ENCODE data around the gene PAM.
"Not testable (repeated sequence)": the region's sequence is repeated elsewhere in the genome, so short reads cannot be mapped to it uniquely, and the experiment has no call there.

Gene PAM

DNA sequence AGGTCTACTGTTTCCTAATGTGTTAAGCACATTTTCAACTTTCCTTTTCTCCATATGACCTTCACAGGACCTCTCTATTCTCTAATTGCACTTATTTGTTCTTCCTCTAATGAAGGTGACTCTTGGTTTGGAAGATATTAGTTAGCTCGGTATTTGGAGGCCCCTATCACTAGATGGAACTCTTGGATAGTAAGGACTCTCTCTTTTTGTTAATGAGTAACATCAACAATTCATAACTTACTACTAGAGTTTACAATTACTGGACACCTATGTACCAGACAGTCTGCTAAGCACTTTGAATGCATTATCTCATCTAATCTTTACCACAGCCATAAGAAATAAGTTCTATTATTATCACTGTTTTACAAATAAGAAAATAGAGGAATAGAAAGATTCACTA is 23.4 kb upstream of the PAM start:
- no peaks in the 10 kb centered on the region for H3K4me1 ChIP-seq (ENCODE audit: control insufficient read depth, insufficient read depth, low read length)
- H3K27ac ChIP-seq (ENCODE audit: low read depth, low read length): no peak overlapping the region
- H3K9ac ChIP-seq (ENCODE audit: low read length): no peak overlapping the region
- H3K27me3 ChIP-seq (ENCODE audit: control insufficient read depth, insufficient read depth, low read length): no peaks in the 10 kb centered on the region
- H3K9me3 ChIP-seq (ENCODE audit: control insufficient read depth, insufficient read depth, low read depth, low read length): no peaks in the 10 kb centered on the region
- no peak overlapping the region for H3K4me3 ChIP-seq (ENCODE audit: low read depth, low read length)
- no peaks in the 10 kb centered on the region for H3K36me3 ChIP-seq (ENCODE audit: control insufficient read depth, insufficient read depth, low read length)

DNA sequence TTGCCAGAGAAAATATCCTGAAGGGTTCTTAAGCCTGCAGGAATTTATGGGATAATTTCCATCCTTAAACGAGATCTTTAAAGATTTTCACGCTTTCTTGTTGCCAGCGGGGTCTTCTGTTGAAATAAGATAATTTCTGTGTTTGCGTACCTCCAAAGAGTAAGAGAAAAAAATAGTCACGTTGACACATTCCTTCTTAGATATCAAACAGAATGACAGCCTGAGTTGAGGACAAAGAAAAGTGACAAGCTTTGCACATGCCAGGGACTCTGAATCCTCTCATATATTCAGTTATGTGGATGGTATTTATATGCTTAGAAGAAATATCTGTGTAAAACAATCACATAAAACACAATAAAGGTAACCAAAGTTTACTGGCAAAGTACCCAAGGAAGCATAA is 21.6 kb upstream of the PAM start:
- Histone ChIP-seq H3K9ac (ENCODE audit: low read length) (no peak overlapping the region), H3K9me3 (ENCODE audit: control insufficient read depth, insufficient read depth, low read depth, low read length) (no peaks in the 10 kb centered on the region), H3K4me3 (ENCODE audit: low read depth, low read length) (no peak overlapping the region), H3K27me3 (ENCODE audit: control insufficient read depth, insufficient read depth, low read length) (no peaks in the 10 kb centered on the region), H3K4me1 (ENCODE audit: control insufficient read depth, insufficient read depth, low read length) (no peaks in the 10 kb centered on the region), H3K27ac (ENCODE audit: low read depth, low read length) (no peak overlapping the region), H3K36me3 (ENCODE audit: control insufficient read depth, insufficient read depth, low read length) (no peaks in the 10 kb centered on the region)

DNA sequence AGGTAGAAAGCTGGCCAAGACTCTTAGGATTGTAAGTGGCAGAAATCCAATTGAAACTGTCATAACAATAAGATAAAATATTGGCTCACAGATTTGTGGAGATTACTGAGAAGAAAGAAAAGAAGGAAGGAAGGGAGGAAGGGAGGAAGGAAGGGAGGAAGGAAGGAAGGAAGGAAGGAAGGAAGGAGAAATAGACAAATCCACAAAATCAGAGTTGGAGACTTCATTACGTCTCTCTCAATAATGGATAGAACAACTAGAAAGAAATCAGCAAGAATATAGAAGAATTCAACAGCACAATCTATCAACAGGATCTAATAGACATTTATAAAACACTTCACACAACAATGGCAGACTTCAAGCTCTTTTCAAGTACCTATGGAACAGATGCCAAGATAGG is 17.9 kb upstream of the PAM start:
- H3K27me3 ChIP-seq (ENCODE audit: control insufficient read depth, insufficient read depth, low read length): no peaks in the 10 kb centered on the region
- no peak overlapping the region for H3K9ac ChIP-seq (ENCODE audit: low read length)
- H3K36me3 ChIP-seq (ENCODE audit: control insufficient read depth, insufficient read depth, low read length): no peaks in the 10 kb centered on the region
- no peak overlapping the region for H3K27ac ChIP-seq (ENCODE audit: low read depth, low read length)
- no peaks in the 10 kb centered on the region for H3K9me3 ChIP-seq (ENCODE audit: control insufficient read depth, insufficient read depth, low read depth, low read length)
- H3K4me3 ChIP-seq (ENCODE audit: low read depth, low read length): no peak overlapping the region
- H3K4me1 ChIP-seq (ENCODE audit: control insufficient read depth, insufficient read depth, low read length): peaks cover 5% of the 10 kb centered on the region

DNA sequence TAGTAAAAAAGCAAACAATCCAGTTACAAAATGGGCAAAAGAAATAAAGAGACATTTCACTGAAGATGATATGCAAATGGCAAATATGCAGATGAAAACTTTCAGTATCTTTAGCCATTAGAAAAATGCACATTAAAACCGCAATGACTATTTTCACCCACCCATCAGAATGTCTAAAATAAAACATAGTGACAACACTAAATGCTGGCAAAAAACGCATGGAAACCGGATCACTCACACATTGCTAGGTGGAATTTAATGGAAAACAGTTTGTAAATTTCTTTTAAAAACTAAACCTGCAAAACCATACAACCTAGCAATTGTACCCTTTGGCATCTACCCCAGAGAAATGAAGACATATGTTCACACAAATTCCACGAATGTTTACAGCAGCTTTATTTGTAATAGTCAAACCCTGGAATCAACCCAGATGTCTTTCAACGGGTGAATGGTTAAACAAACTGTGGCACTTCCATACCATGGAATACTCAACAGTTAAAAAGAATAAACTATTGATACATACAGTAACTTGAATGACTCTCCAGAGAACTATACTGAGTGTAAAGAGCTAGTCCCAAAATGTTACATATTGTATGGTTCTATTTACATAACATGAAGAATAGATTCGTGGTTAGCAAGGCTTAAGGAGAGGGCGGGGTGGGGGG is 17.2 kb upstream of the PAM start:
- Histone ChIP-seq H3K4me3 (ENCODE audit: low read depth, low read length) (no peak overlapping the region), H3K4me1 (ENCODE audit: control insufficient read depth, insufficient read depth, low read length) (peaks cover 10% of the 10 kb centered on the region), H3K9me3 (ENCODE audit: control insufficient read depth, insufficient read depth, low read depth, low read length) (no peaks in the 10 kb centered on the region), H3K36me3 (ENCODE audit: control insufficient read depth, insufficient read depth, low read length) (no peaks in the 10 kb centered on the region), H3K9ac (ENCODE audit: low read length) (no peak overlapping the region), H3K27ac (ENCODE audit: low read depth, low read length) (no peak overlapping the region), H3K27me3 (ENCODE audit: control insufficient read depth, insufficient read depth, low read length) (no peaks in the 10 kb centered on the region)

DNA sequence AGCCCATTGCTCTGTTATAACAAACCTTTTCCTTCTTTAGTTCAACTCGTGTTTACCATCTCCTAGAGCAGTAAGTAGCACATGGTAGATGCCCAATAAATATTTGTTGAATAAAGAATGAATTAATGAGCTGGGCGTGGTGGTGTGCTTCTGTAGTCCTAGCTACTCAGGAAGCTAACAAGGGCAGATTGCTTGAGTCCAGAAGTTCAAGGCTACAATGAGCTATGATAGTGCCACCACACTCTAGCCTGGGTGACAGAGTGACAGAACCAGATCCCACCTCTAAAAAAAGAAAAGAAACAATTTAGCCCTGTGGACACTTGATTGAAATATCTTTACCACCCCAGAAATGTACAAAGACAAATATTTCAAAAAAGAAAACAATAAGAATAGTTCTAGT is 14.6 kb upstream of the PAM start:
- Histone ChIP-seq H3K4me3 (ENCODE audit: low read depth, low read length) (no peak overlapping the region), H3K27me3 (ENCODE audit: control insufficient read depth, insufficient read depth, low read length) (no peaks in the 10 kb centered on the region), H3K27ac (ENCODE audit: low read depth, low read length) (no peak overlapping the region), H3K4me1 (ENCODE audit: control insufficient read depth, insufficient read depth, low read length) (peaks cover 13% of the 10 kb centered on the region), H3K36me3 (ENCODE audit: control insufficient read depth, insufficient read depth, low read length) (no peaks in the 10 kb centered on the region), H3K9ac (ENCODE audit: low read length) (no peak overlapping the region), H3K9me3 (ENCODE audit: control insufficient read depth, insufficient read depth, low read depth, low read length) (no peaks in the 10 kb centered on the region)

DNA sequence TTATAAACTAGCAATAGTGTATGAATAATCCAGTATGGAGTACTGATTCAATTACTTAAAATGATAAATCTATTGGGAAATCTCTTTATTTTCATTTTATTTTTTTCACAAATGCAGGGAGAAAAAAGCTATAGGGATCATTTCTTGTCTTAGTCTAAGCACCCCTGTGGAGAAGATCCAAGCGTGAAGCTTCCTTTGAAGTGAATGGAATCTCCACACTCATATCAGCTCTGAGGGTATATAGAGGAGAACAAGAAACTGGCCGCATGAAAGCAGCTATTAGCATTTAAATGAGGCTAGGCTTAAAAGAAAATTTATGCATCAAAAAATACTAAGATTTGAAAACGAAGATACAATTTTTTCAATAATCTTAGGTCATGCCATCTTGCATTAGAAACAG is 12.9 kb upstream of the PAM start:
- Histone ChIP-seq H3K9me3 (ENCODE audit: control insufficient read depth, insufficient read depth, low read depth, low read length) (no peaks in the 10 kb centered on the region), H3K4me1 (ENCODE audit: control insufficient read depth, insufficient read depth, low read length) (peaks cover 16% of the 10 kb centered on the region), H3K9ac (ENCODE audit: low read length) (no peak overlapping the region), H3K27me3 (ENCODE audit: control insufficient read depth, insufficient read depth, low read length) (no peaks in the 10 kb centered on the region), H3K4me3 (ENCODE audit: low read depth, low read length) (no peak overlapping the region), H3K36me3 (ENCODE audit: control insufficient read depth, insufficient read depth, low read length) (no peaks in the 10 kb centered on the region), H3K27ac (ENCODE audit: low read depth, low read length) (no peak overlapping the region)

DNA sequence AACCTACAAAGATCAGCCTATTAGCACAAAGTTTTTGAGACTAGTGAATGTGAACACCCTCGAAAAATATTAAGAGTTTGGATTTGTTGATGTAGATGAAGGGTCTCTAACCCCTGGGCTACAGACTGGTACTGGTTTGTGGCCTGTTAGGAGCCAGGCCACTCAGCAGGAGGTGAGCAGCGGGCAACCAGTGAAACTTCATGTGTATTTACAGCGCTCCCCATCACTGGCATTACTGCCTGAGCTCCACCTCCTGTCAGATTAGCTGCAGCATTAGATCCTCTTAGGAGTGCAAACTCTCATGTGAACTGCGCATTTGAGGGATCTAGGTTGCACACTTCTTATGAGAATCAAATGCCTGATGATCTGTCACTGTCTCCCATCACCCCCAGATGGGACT is 11.2 kb upstream of the PAM start:
- Histone ChIP-seq H3K4me3 (ENCODE audit: low read depth, low read length) (no peak overlapping the region), H3K36me3 (ENCODE audit: control insufficient read depth, insufficient read depth, low read length) (no peaks in the 10 kb centered on the region), H3K27me3 (ENCODE audit: control insufficient read depth, insufficient read depth, low read length) (no peaks in the 10 kb centered on the region), H3K27ac (ENCODE audit: low read depth, low read length) (no peak overlapping the region), H3K9me3 (ENCODE audit: control insufficient read depth, insufficient read depth, low read depth, low read length) (no peaks in the 10 kb centered on the region), H3K4me1 (ENCODE audit: control insufficient read depth, insufficient read depth, low read length) (peaks cover 19% of the 10 kb centered on the region), H3K9ac (ENCODE audit: low read length) (no peak overlapping the region)

DNA sequence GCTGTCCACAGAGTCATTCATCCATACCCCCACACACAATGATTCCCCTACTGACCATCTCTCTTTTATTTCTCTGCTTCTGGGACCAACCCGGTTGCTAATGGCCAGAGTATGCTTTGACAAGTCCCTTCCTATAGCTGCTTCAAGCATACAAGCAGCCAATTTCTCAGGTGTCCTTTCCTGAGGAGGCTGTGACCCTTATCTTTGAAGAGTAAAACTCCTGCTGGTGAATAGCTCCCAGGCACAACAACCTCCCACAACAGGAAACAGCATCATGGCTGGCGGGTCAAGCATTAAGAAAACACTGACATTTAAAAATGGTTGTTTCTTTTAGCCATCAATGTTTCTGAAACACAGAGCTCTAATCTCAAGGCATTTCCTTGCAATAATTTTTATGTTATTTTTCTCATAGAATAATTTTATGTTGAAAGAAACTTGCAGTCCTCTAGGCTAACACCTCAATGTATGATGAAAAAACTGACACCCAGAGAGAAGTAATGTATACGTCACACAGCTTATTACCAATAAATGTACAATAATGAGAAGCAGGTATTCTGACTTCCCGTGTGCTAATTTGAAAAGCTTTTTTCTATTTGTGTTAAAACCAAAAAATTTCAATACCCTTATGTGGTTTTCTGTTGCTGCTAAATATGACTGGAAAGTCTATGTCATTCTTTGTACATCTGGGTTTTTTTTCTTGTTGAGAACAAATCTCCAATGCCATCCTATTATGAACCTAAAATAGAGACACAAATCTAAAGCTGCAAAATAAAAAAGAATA is 7.5 kb upstream of the PAM start:
- no peak overlapping the region for H3K27ac ChIP-seq (ENCODE audit: low read depth, low read length)
- H3K27me3 ChIP-seq (ENCODE audit: control insufficient read depth, insufficient read depth, low read length): 0 out of 2 replicates have a peak, but pooled peaks cover 2% of the 10 kb centered on the region
- H3K9ac ChIP-seq (ENCODE audit: low read length): no peak overlapping the region
- no peaks in the 10 kb centered on the region for H3K9me3 ChIP-seq (ENCODE audit: control insufficient read depth, insufficient read depth, low read depth, low read length)
- H3K36me3 ChIP-seq (ENCODE audit: control insufficient read depth, insufficient read depth, low read length): no peaks in the 10 kb centered on the region
- H3K4me3 ChIP-seq (ENCODE audit: low read depth, low read length): no peak overlapping the region
- peaks cover 26% of the 10 kb centered on the region for H3K4me1 ChIP-seq (ENCODE audit: control insufficient read depth, insufficient read depth, low read length)

DNA sequence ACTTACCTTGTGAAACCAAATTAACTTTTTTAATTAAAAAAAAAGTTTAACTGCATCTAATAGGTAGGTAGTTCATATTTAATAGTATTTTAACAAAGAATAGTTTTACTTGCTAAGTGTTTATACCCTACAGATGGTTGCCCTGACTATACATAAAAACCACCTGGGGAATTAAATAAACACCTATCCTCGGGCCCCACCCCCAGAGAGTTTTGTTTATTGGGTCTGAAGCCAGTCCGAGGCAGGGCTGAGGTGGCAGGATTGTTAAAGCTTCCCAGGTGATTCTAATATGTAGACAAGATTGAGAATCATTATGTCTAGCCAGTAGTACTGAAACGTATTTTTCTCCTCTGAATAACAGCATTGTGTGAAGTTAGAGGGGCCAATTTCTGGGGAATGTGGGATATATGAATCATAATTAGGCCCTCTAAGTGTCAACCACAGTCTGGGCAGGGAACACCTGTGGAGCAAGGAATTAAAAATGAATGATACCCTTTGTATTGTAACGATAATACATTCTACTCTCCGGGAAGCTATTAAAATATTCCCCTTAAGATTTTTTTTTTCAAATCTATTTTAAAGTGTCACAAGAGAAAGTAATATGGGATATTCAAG is 5.6 kb upstream of the PAM start:
- Histone ChIP-seq H3K4me3 (ENCODE audit: low read depth, low read length) (no peak overlapping the region), H3K36me3 (ENCODE audit: control insufficient read depth, insufficient read depth, low read length) (no peaks in the 10 kb centered on the region), H3K27ac (ENCODE audit: low read depth, low read length) (no peak overlapping the region), H3K9ac (ENCODE audit: low read length) (no peak overlapping the region), H3K27me3 (ENCODE audit: control insufficient read depth, insufficient read depth, low read length) (peaks cover 20% of the 10 kb centered on the region), H3K9me3 (ENCODE audit: control insufficient read depth, insufficient read depth, low read depth, low read length) (no peaks in the 10 kb centered on the region), H3K4me1 (ENCODE audit: control insufficient read depth, insufficient read depth, low read length) (peaks cover 28% of the 10 kb centered on the region)

DNA sequence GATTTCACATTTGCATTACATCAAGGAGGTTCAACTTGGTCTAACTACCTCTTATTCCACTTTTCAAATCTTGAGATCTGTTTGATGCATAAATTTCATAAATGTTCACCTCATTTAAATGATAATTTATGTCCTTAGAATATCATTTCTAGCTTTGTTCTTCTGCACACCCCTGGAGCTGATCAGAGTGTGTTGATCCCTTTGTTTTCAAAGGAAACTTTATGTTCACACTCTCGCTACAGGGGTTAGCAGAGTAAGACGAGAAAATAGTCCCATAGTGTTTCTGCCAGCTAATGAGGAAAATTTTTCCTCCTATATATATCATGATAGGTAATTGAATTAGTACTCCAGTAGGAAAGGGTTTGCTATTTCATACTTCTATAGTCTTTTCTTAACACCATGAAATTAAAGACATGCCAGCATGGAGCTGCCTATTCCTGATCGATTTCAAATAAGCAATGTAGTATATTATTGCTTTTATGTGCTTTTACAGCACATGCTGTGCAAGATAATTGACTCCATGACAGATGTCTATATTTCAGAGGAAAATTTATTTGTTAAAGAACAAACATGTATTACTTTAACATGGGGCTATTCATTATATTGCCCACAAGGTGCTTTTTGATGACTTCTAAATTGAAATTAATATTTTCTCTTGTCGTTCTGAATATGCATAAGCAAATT is 4.8 kb upstream of the PAM start:
- no peak overlapping the region for H3K4me3 ChIP-seq (ENCODE audit: low read depth, low read length)

DNA sequence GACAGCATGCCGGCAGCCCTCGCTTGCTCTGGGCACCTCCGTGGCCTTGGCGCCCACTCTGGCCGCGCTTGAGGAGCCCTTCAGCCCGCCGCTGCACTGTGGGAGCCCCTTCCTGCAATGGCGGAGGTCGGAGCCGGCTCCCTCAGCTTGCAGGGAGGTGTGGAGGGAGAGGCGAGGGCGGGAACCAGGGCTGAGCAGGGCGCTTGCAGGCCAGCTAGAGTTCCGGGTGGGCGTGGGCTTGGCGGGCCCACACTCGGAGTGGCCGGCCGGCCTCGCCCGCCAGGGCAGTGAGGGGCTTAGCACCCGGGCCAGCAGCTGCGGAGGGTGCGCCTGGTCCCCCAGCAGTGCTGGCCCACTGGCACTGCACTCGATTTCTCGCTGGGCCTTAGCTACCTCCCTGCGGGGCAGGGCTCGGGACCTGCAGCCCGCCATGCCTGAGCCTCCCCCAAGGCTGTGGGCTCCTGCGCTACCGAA is 3.2 kb upstream of the PAM start:
- H3K9ac ChIP-seq (ENCODE audit: low read length); H3K9me3 ChIP-seq (ENCODE audit: control insufficient read depth, insufficient read depth, low read depth, low read length); H3K4me3 ChIP-seq (ENCODE audit: low read depth, low read length); H3K36me3 ChIP-seq (ENCODE audit: control insufficient read depth, insufficient read depth, low read length); H3K27ac ChIP-seq (ENCODE audit: low read depth, low read length): not testable (repeated sequence)
- peaks cover 32% of the 10 kb centered on the region for H3K27me3 ChIP-seq (ENCODE audit: control insufficient read depth, insufficient read depth, low read length)
- H3K4me1 ChIP-seq (ENCODE audit: control insufficient read depth, insufficient read depth, low read length): peaks cover 37% of the 10 kb centered on the region

More for the DNA sequence above, 4.8 kb upstream of the PAM start:
- H3K36me3 ChIP-seq (ENCODE audit: control insufficient read depth, insufficient read depth, low read length): no peaks in the 10 kb centered on the region
- no peaks in the 10 kb centered on the region for H3K9me3 ChIP-seq (ENCODE audit: control insufficient read depth, insufficient read depth, low read depth, low read length)
- peaks cover 31% of the 10 kb centered on the region for H3K4me1 ChIP-seq (ENCODE audit: control insufficient read depth, insufficient read depth, low read length)
- H3K27ac ChIP-seq (ENCODE audit: low read depth, low read length): no peak overlapping the region
- peaks cover 23% of the 10 kb centered on the region for H3K27me3 ChIP-seq (ENCODE audit: control insufficient read depth, insufficient read depth, low read length)
- H3K9ac ChIP-seq (ENCODE audit: low read length): no peak overlapping the region

Data from HUES6 (cell line).